Kidney glomerular epithelial cell (primary cell): Measurements from ENCODE around the gene RHO.
"Not testable (repeated sequence)": the region's sequence is repeated elsewhere in the genome, so short reads cannot be mapped to it uniquely, and the experiment has no call there.

Experiments used
- DNase-seq: peaks from one replicate; lab custom pipeline; 2025; lab: John Stamatoyannopoulos, UW

RHO gene

DNA sequence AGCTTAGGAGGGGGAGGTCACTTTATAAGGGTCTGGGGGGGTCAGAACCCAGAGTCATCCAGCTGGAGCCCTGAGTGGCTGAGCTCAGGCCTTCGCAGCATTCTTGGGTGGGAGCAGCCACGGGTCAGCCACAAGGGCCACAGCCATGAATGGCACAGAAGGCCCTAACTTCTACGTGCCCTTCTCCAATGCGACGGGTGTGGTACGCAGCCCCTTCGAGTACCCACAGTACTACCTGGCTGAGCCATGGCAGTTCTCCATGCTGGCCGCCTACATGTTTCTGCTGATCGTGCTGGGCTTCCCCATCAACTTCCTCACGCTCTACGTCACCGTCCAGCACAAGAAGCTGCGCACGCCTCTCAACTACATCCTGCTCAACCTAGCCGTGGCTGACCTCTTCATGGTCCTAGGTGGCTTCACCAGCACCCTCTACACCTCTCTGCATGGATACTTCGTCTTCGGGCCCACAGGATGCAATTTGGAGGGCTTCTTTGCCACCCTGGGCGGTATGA, at the start of gene RHO:
TSS of gene RHO (plus strand) at position 51 of the 512 bp plus-strand sequence. CDS start at position 146, 95 bp downstream.
- no peak for DNase-seq

- peak; percentile 7 for DNase-seq
These were observed 47.1 kb upstream of the RHO start for GRCh38 chr3:129481225-129481765.

- no peak for DNase-seq
These were observed 46.6 kb upstream of the RHO start for GRCh38 chr3:129481766-129482332.

GRCh38 chr3:129482721-129483120, 45.7 kb upstream of the RHO start:
- DNase-seq = no peak

DNA sequence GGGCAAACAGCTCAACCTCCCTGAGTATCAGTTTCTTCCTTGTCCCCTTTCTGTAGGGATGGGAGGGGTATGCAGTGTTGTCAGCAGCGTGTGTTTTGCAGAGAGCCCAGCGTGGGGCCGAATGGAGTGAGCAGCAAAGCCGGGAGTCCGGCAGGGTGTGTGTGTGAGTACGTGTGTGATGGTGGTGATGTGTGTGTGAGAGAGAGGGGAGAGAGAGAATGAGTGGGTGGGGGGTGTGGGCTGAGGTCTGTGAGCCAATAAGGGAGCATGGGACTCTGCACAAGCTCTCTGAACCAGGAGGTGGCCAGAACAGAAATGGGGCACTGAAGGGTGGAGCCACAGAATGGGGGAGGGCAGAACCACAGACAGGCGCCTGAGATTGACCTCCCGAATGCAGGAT, 44.6 kb upstream of the RHO start:
- DNase-seq = no peak

DNA sequence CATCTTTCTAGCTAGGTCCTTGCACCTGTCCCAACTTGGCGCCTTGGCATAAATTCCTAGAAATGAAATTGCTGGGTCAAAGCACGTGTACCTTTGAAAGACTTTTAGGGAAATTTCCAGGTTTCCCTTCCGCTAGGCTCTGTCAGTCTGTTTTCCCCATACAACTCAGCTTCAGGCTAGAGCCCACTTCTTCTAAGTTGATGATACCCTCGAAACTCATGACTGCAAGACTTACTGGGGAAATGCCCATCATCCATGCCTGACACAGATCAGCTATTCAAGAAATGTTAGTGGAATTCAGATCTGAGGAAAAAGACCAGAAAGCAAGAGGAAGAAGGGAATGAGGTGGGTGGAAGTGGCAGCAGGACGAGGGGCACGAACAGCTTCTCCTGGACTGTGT, 43.3 kb upstream of the RHO start:
- DNase-seq = not testable (repeated sequence)

- DNase-seq = no peak
These were observed 42.4 kb upstream of the RHO start for GRCh38 chr3:129485721-129486663.

DNA sequence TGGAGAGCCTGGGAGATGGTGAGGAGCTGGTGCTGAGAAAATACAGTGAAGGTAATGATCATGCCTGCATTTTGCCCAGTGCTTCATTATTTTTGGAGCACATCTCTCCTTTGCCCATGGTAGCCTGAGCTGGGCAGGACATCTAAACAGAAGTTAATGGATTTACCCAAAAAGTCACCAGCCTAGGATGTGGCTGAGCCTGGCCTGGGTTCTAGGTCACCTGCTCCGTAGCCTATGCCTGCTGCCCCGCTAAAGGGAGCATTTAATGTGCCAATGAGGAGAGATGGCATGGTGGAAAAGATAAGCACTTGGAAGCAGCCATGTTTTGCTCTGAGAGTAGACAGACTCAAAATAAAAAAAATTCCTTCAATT, 41.8 kb upstream of the RHO start:
- no peak for DNase-seq

DNA sequence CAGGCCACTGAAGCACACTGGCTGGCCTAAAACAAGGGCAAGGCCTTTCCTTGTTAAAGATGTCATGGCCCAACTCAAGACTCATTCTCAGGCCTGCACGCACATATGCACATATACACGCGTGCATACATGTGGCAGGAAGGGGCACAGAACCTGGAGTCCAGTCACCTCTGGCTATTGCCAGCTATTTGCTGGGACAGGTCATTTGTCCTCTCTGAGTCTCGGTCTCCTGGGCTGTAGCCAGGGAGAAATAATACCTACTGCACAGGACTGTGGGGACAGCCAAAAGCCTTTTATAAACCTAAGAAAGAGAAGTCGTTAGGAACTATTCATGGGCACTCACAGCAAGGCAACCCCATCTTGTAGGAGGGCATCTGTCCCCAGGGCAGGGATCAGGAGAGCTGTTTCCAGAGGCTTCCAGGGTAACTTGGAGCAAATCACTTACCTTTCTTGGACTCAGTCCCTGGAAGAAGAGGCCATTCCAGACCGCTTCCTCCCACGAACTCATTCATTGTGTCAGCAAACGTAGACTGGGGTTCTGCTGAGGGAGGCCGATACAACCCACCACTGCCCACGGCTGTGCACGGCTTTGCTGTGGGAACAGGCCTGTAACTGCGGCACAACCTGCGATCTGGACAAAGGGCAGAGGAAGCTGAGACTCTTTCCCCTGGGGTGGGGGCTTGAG, 41.1 kb upstream of the RHO start:
- no peak for DNase-seq

DNA sequence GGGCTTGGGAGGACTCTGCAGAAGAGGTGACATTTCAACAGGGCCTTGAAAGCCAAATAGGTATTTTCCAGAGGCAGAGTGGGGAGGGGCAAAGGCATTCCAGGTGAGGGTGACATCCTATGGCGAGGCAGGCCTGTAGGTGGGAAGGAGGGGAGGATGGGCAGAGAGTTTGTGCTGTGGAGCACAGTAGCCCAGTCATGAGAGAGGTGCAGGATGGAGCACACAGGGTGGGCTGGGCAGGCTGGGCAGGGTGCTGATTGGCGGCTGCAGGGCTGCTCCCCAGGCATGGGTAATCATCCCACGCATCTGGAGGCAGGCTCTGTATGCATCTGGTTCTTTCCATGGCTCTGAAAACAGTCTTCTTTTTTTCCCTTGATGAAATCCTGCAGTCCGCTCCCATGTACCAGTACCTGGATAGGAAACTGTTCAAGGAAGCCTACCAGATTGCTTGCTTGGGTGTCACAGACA, 40.5 kb upstream of the RHO start:
- not testable (repeated sequence) for DNase-seq

DNA sequence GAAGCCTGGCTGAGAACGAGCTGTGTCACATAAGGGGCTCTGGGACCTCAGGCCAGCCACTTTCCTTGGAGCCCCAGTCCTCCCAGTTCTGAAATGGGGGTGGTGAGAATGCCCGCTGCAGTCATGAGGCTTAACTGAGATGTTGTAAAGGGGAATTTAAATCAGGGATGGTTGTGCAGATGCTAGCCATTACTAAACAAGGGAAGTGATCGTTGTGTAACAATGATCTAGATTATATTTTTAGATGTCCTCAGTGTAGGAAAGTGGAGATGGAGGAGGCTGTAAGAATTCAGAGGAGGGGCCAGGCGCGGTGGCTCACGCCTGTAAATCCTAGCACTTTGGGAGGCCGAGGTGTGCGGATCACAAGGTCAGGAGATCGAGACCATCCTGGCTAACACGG, 39.2 kb upstream of the RHO start:
- DNase-seq = not testable (repeated sequence)

DNA sequence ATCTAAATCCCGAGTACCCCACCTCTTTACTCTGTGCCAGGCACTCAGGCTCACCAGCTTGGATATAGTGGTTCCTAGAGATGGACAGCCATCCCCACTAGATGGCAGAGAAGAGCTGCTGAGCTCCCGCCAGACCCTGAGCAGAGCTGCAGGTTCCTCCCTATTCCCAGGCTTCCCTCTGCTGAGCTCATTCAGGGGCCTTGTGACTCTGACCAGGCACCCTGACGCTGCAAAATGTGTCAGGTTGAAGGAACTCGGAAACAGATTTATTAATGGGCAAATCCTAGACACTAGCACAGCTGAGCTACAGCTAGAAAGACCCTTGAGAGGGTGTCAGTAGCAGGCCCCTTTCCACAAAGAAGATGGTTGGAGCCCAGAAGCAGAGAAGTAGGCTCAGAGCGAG, 38.2 kb upstream of the RHO start:
- peak; percentile 92 for DNase-seq

- DNase-seq = not testable (repeated sequence)
These were observed 37.4 kb upstream of the RHO start for GRCh38 chr3:129491077-129491476.

- DNase-seq = no peak
These were observed 36.6 kb upstream of the RHO start for GRCh38 chr3:129491794-129492193.

- DNase-seq = no peak
These were observed 35.7 kb upstream of the RHO start for GRCh38 chr3:129492691-129493090.

- DNase-seq = no peak
These were observed 35.2 kb upstream of the RHO start for GRCh38 chr3:129493206-129493605.

DNA sequence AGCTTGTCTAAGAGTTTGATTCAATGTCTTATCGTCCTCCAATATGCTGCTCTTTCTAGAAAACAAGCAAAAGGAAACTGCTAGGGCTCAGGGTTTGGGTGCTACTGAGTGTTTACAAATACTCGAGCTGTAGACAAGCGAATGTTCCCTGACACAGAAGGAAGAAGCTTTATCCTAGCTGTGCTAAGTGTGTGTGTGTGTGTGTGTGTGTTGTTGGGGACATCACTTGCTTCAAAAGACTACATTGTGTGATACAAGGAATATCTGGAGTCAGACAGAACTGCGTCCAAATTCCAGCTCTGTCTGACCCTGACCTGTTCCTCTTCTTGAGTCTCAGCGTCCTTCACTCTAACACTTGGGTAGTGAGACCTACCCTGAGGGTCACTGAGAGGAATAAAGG, 33.9 kb upstream of the RHO start:
- DNase-seq = not testable (repeated sequence)

DNA sequence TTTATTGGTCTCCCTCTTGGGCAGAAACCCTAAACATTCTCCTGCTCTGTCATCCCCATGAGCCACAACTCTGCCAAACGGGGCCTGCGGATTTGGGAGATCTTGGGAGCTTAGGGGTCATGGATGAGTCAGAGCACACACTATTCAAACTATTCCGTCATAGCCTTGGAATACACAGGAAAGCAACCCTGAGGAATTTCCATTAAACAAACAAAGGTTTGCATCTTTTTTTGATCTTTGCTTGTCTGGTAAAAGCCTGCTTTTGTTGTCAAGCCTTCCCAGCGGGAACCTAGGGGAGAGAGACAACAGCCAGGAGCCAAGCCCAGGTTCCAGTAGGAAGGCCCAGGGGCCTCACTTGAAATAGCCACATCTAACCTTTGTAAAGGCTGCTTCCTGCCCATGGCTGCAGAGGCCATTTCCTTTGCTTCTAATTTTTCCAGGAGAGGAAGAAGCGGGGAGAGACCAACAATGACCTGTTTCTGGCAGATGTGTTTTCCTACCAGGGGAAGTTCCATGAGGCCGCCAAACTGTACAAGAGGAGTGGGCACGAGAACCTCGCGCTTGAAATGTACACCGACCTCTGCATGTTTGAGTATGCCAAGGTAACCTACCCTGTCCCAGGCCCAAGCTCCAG, 33.3 kb upstream of the RHO start:
- peak; percentile 15 for DNase-seq

DNA sequence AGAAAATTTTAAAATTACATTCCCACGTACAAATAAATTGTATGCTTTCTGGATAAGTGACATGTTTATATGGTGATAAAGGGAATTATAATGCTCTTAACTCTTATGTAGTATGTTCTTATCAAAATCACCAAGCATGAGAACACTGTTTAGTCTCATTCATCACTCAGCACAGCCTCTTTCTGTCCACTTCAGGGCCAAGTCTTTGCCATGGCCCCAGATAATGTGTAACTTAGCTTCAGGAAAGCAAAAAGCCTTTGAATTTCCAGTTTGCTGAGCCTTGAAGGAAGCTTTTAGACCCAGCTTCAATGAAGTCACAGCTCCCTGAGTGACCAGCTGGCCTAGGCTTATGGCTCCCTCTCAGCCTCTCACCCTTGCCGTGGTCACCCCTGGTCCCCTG, 30.6 kb upstream of the RHO start:
- not testable (repeated sequence) for DNase-seq

DNA sequence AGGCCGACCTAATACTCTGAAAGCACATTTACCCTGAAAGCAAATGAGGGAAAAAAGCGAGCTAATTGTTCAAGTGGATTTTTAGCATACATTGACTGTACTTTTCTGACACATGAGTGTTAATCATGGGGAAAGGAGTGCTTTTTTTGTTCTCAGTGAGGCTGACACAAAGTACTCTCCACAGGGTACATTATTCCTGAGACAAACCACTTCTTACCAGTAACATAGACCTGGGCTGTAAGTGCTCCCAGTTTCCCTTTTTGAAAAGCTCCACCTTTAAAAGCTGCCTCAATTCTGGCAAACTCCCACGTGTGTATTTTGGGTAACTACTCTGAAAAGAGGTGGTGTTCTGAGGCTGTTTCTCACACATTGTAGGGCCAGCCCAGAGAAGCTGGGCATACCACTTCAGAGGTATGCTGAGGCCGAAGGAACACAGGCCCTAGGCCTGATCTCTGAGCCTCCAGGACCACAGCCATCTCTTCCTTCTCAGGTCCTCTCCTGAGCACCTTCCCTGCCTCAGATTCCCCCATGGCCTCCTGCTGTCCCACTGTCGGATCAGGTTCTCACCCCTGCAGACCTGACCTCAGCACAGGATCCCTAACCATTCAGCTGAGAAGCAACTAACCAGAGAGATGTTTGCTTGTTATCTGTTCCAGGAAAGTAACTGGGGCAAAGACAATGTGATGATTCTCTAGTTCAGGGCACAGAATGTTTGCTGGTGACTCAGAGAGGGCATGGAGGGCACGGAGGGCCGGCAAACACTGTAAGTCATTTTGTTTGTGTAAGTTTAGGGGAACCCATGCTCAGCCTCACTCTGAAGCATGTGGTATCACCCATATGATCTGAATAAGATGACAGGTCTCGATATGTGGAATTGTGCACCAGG, 29.6 kb upstream of the RHO start:
- peak; percentile 3 for DNase-seq
